Liver (tissue), 3 donors: Measurements from ENCODE around the gene HDAC9.

Experiments
- EGR1 ChIP-seq, 2 donors: IDR thresholded peaks; 2 replicates each; pipeline ENCODE4 v1.6.1; 2016 to 2018; ENCODE audit warnings: antibody characterized with exemption in 2 of 2, low read depth in 2 of 2
- FOXA1 ChIP-seq: IDR thresholded peaks from 2 replicates; pipeline ENCODE4 v1.6.1; 2016; ENCODE audit warnings: antibody characterized with exemption
- GABPA ChIP-seq, 2 donors: IDR thresholded peaks in 1 of 2; conservative IDR thresholded peaks in 1 of 2; 2 replicates each; pipeline ENCODE4 v1.6.1; 2016; ENCODE audit warnings: antibody characterized with exemption in 2 of 2, mild to moderate bottlenecking in 1 of 2, moderate library complexity in 1 of 2
- JUND ChIP-seq, 2 donors: IDR thresholded peaks; 2 replicates each; pipeline ENCODE4 v1.6.1; 2016; ENCODE audit warnings: antibody characterized with exemption in 2 of 2
- SP1 ChIP-seq: IDR thresholded peaks from 2 replicates; pipeline ENCODE4 v1.6.1; 2018; ENCODE audit warnings: antibody characterized with exemption, mild to moderate bottlenecking
- TAF1 ChIP-seq: conservative IDR thresholded peaks from 2 replicates; pipeline ENCODE4 v1.6.1; 2016; ENCODE audit warnings: antibody characterized with exemption, mild to moderate bottlenecking
- YY1 ChIP-seq: IDR thresholded peaks from 2 replicates; pipeline ENCODE4 v1.6.1; 2016; ENCODE audit warnings: antibody characterized with exemption, mild to moderate bottlenecking
- TF ChIP-seq, protein P1 (sequence below): fragments of 150-350 bp; IDR thresholded peaks from 2 replicates; pipeline ENCODE4 v1.5.1; 2017; ENCODE audit warnings: improper control_type of control experiment, low read depth, low read length; ENCODE audit not compliant: missing input control
- TF ChIP-seq, protein P2 (sequence below): IDR thresholded peaks from 2 replicates; pipeline ENCODE4 v1.6.1; 2016; ENCODE audit warnings: antibody characterized with exemption, mild to moderate bottlenecking
- TF ChIP-seq, protein P3 (sequence below): IDR thresholded peaks from 2 replicates; pipeline ENCODE4 v1.6.1; 2016; ENCODE audit warnings: antibody characterized with exemption
- TF ChIP-seq, protein P4 (sequence below): IDR thresholded peaks from 2 replicates; pipeline ENCODE4 v1.6.1; 2016; ENCODE audit warnings: antibody characterized with exemption
- donor health status: healthy.
- donor health status: healthy.

DNA sequence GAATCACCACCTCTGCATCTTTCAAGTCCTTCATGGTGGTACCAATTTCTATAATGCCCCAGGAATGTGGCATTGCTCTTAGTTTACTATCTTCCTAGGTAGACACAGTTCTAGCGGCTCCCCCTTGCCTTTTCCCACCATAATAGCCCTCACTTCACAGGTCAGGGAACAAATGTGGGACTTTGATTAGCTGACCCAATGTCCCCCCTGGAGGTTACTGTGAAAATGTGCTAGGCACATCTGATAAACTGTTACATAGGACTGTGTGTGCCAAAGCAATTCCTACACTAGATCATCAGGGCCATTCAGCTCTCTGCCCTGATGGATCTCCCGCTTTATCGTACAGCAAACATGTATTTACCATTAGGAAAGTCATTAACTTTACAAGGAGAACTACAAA is 527.9 kb downstream of the HDAC9 start:
- TF ChIP-seq, protein P1, sequence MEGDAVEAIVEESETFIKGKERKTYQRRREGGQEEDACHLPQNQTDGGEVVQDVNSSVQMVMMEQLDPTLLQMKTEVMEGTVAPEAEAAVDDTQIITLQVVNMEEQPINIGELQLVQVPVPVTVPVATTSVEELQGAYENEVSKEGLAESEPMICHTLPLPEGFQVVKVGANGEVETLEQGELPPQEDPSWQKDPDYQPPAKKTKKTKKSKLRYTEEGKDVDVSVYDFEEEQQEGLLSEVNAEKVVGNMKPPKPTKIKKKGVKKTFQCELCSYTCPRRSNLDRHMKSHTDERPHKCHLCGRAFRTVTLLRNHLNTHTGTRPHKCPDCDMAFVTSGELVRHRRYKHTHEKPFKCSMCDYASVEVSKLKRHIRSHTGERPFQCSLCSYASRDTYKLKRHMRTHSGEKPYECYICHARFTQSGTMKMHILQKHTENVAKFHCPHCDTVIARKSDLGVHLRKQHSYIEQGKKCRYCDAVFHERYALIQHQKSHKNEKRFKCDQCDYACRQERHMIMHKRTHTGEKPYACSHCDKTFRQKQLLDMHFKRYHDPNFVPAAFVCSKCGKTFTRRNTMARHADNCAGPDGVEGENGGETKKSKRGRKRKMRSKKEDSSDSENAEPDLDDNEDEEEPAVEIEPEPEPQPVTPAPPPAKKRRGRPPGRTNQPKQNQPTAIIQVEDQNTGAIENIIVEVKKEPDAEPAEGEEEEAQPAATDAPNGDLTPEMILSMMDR, result no peak
- TF ChIP-seq EGR1 (IDR thresholded peaks at IDR 0.05; ENCODE audit: low read depth in 2 of 2) (no peak), JUND (IDR thresholded peaks at IDR 0.05) (no peak), GABPA (IDR thresholded peaks at IDR 0.05 in 1 of 2, conservative IDR thresholded peaks at IDR 0.05 in 1 of 2) (no peak), TAF1 (no peak), SP1 (no peak), YY1 (no peak), FOXA1 (no peak)
- TF ChIP-seq, protein P2, sequence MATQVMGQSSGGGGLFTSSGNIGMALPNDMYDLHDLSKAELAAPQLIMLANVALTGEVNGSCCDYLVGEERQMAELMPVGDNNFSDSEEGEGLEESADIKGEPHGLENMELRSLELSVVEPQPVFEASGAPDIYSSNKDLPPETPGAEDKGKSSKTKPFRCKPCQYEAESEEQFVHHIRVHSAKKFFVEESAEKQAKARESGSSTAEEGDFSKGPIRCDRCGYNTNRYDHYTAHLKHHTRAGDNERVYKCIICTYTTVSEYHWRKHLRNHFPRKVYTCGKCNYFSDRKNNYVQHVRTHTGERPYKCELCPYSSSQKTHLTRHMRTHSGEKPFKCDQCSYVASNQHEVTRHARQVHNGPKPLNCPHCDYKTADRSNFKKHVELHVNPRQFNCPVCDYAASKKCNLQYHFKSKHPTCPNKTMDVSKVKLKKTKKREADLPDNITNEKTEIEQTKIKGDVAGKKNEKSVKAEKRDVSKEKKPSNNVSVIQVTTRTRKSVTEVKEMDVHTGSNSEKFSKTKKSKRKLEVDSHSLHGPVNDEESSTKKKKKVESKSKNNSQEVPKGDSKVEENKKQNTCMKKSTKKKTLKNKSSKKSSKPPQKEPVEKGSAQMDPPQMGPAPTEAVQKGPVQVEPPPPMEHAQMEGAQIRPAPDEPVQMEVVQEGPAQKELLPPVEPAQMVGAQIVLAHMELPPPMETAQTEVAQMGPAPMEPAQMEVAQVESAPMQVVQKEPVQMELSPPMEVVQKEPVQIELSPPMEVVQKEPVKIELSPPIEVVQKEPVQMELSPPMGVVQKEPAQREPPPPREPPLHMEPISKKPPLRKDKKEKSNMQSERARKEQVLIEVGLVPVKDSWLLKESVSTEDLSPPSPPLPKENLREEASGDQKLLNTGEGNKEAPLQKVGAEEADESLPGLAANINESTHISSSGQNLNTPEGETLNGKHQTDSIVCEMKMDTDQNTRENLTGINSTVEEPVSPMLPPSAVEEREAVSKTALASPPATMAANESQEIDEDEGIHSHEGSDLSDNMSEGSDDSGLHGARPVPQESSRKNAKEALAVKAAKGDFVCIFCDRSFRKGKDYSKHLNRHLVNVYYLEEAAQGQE, result no peak
- TF ChIP-seq, protein P3, sequence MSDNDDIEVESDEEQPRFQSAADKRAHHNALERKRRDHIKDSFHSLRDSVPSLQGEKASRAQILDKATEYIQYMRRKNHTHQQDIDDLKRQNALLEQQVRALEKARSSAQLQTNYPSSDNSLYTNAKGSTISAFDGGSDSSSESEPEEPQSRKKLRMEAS, result no peak
- TF ChIP-seq, protein P4, sequence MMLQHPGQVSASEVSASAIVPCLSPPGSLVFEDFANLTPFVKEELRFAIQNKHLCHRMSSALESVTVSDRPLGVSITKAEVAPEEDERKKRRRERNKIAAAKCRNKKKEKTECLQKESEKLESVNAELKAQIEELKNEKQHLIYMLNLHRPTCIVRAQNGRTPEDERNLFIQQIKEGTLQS, result no peak
